Neural crest cell (in vitro differentiated cells): ENCODE results near the gene GET4. TPM values are rescaled to one million over a fixed set of nuclear protein-coding genes. Genes with fewer than 3 reads are reported as not detected.
"Not testable (repeated sequence)": the region's sequence is repeated elsewhere in the genome, so short reads cannot be mapped to it uniquely, and the experiment has no call there.

Source experiments
- DNase-seq: peaks from one replicate; pipeline ENCODE4 v3.0.0; 2021; ENCODE audit warnings: low read depth, mixed read lengths, low spot score
- H3K27ac Mint-ChIP-seq: one replicate; pipeline ENCODE4 v1.8.0; 2021; ENCODE audit warnings: mild to moderate bottlenecking, mixed read lengths; ENCODE audit not compliant: unreplicated experiment
- H3K27me3 Mint-ChIP-seq: 2 replicates; pipeline ENCODE4 v1.8.0; 2021; ENCODE audit warnings: low read depth, mild to moderate bottlenecking, mixed read lengths
- H3K36me3 Mint-ChIP-seq: 2 replicates; pipeline ENCODE4 v1.8.0; 2021; ENCODE audit warnings: low read depth, mild to moderate bottlenecking, mixed read lengths
- H3K4me1 Mint-ChIP-seq: 2 replicates; pipeline ENCODE4 v1.8.0; 2021; ENCODE audit warnings: mixed read lengths
- H3K4me3 Mint-ChIP-seq: one replicate; pipeline ENCODE4 v1.8.0; 2021; ENCODE audit warnings: mild to moderate bottlenecking, mixed read lengths
- H3K9me3 Mint-ChIP-seq: 2 replicates; pipeline ENCODE4 v1.8.0; 2021; ENCODE audit warnings: mixed read lengths
- total RNA-seq: library from RNA; stranded (reverse); gene quantifications from 2 replicates; pipeline ENCODE4 v1.2.1, GENCODE V29; 2021
- TF ChIP-seq, protein P1 (sequence below): fragments of 200-600 bp; sonication (generic); conservative IDR thresholded peaks from 2 replicates; pipeline ENCODE4 v1.5.0; 2021; ENCODE audit warnings: antibody characterized with exemption, mild to moderate bottlenecking

Gene GET4
- total RNA-seq, 1 donor from 2014 or later: 55.2 TPM

- TF ChIP-seq, protein P1, sequence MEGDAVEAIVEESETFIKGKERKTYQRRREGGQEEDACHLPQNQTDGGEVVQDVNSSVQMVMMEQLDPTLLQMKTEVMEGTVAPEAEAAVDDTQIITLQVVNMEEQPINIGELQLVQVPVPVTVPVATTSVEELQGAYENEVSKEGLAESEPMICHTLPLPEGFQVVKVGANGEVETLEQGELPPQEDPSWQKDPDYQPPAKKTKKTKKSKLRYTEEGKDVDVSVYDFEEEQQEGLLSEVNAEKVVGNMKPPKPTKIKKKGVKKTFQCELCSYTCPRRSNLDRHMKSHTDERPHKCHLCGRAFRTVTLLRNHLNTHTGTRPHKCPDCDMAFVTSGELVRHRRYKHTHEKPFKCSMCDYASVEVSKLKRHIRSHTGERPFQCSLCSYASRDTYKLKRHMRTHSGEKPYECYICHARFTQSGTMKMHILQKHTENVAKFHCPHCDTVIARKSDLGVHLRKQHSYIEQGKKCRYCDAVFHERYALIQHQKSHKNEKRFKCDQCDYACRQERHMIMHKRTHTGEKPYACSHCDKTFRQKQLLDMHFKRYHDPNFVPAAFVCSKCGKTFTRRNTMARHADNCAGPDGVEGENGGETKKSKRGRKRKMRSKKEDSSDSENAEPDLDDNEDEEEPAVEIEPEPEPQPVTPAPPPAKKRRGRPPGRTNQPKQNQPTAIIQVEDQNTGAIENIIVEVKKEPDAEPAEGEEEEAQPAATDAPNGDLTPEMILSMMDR: no peak
- Mint-ChIP-seq H3K27me3 (peaks cover 45% of the 10 kb centered on the region), H3K9me3 (no peaks in the 10 kb centered on the region), H3K27ac (no peak overlapping the region), H3K4me1 (no peaks in the 10 kb centered on the region), H3K4me3 (no peak overlapping the region), H3K36me3 (no peaks in the 10 kb centered on the region)
- DNase-seq: no peak
These were observed 30.4 kb downstream of the GET4 start for GRCh38 chr7:906776-907157.

DNA sequence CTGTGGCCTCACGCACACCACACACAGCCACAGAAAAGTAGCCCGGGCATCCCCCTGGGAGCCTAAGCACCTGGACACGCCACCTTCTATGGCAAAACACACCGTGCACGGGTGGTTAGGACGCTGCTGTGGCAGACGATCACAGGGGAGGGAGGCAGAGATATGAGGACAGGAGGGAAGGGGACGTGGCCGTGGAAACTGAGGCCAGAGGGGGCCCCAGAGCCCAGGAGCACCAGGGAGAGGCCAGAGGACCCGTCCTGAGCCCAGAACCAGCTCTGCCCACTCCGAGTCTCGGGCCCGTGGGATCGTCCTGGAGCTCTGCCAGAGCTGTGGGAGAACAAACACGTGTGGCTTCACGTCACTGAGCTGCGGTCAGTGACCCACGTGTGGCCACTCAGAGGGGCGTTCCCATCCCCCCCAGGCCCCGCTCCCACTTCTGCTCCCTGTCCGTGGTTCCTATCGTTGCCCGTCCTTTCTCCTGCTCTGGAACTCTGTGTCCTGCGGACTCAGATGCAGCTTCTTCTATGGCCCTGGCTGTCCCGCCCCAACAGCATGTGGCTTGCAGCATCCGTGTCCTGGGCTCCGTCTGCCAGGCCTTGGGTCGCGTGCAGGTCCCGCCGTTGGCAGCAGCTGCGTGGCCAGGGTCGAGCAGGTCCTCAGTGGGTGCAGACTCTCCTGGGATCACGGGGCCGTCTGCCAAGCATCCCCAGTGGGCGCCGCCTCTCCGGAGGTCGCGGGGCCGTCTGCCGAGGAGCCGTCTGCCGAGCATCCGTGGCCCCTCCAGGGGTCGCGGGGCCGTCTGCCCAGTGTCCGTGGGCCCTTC is 31.0 kb downstream of the GET4 start:
- Mint-ChIP-seq H3K27me3 (peaks cover 44% of the 10 kb centered on the region), H3K4me3 (no peak overlapping the region), H3K27ac (no peak overlapping the region), H3K4me1 (no peaks in the 10 kb centered on the region), H3K9me3 (no peaks in the 10 kb centered on the region), H3K36me3 (no peaks in the 10 kb centered on the region)
- TF ChIP-seq, protein P1: no peak
- no peak for DNase-seq

DNA sequence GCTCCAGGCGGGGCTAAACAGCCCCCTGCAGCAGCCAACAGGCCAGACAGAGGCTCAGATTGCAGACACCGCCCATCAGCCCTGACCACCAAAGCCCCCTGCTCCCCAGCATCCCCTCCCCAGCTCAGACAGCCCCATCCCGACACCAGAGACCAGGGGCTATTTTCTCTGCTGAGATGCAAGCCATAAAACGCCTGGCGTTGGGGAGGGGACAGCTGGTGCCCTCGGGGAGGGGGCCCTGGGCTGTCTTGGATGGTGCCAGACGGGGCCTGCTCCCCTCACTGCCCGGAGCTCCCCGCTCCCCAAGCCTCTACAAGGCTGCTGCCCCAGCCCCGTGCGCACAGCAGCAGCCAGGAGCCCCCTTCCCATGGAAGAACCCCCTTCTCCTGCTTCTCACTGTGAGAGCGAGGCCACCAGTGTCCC is 31.8 kb downstream of the GET4 start:
- no peak overlapping the region for H3K4me3 Mint-ChIP-seq
- no peaks in the 10 kb centered on the region for H3K36me3 Mint-ChIP-seq
- no peak overlapping the region for H3K27ac Mint-ChIP-seq
- TF ChIP-seq, protein P1: no peak
- H3K4me1 Mint-ChIP-seq: peaks cover 4% of the 10 kb centered on the region
- H3K27me3 Mint-ChIP-seq: peaks cover 38% of the 10 kb centered on the region
- H3K9me3 Mint-ChIP-seq: no peaks in the 10 kb centered on the region
- DNase-seq: no peak

DNA sequence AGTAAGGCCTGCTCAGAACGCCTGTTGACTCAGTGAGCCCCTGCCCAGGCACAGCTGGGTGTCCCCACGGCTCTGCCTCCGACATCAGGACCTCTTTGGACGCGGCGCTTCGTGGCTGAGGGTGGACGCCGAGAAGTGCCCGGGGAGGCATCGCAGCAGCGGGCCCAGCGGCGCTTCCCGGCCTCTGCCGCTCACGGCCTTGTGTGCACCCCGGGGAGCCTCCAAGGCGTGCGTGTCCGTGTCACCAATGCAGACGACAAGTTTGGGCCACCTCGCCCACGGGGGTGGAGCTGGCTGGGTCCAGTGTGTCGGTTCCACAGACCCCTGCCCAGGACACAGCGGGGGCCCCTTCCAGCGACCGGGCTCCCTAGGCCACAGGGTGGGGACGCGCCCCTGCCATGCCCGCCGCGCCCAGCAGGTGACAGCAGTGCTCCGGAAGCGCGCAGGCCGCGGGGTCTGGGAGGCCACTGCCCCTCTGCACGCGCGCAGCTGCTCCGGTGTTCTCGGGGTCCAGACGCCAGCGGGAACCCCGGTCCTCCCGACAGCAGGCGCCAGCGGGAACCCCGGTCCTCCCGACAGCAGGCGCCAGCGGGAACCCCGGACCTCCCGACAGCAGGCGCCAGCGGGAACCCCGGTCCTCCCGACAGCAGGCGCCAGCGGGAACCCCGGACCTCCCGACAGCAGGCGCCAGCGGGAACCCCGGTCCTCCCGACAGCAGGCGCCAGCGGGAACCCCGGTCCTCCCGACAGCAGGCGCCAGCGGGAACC is 32.4 kb downstream of the GET4 start:
- H3K9me3 Mint-ChIP-seq, H3K4me3 Mint-ChIP-seq, H3K4me1 Mint-ChIP-seq, H3K36me3 Mint-ChIP-seq, H3K27ac Mint-ChIP-seq: not testable (repeated sequence)
- TF ChIP-seq, protein P1: peak; percentile 79
- DNase-seq: peak; percentile 77
- peaks cover 35% of the 10 kb centered on the region for H3K27me3 Mint-ChIP-seq

- no peaks in the 10 kb centered on the region for H3K9me3 Mint-ChIP-seq
- TF ChIP-seq, protein P1: no peak
These were observed 33.3 kb downstream of the GET4 start for GRCh38 chr7:909358-910329.

More at GRCh38 chr7:909358-910329, 33.3 kb downstream of the GET4 start:
- no peak for DNase-seq
- Mint-ChIP-seq H3K27ac (no peak overlapping the region), H3K4me3 (no peak overlapping the region), H3K27me3 (peaks cover 35% of the 10 kb centered on the region), H3K4me1 (peaks cover 4% of the 10 kb centered on the region), H3K36me3 (no peaks in the 10 kb centered on the region)
